Chondrocyte (in vitro differentiated cells): ENCODE results near the gene ARHGAP26. TPM values are rescaled to one million over a fixed set of nuclear protein-coding genes. Genes with fewer than 3 reads are reported as not detected.
A peak's percentile ranks its signal among the peaks of the same experiment; 100 is the strongest.

ENCODE experiments used
- DNase-seq: peaks from one replicate; pipeline ENCODE4 v3.0.0; 2021; ENCODE audit warnings: mixed read lengths, low spot score
- H3K27ac Mint-ChIP-seq: one replicate; pipeline ENCODE4 v1.8.0; 2021; ENCODE audit warnings: mild to moderate bottlenecking, moderate library complexity, mixed read lengths; ENCODE audit not compliant: unreplicated experiment
- H3K27me3 Mint-ChIP-seq: 2 replicates; pipeline ENCODE4 v1.8.0; 2021; ENCODE audit warnings: low read depth, mixed read lengths
- H3K36me3 Mint-ChIP-seq: 2 replicates; pipeline ENCODE4 v1.8.0; 2021; ENCODE audit warnings: low read depth, mixed read lengths
- H3K4me1 Mint-ChIP-seq: 2 replicates; pipeline ENCODE4 v1.8.0; 2021; ENCODE audit warnings: low read depth, mild to moderate bottlenecking, mixed read lengths
- H3K4me3 Mint-ChIP-seq: one replicate; pipeline ENCODE4 v1.8.0; 2021; ENCODE audit warnings: mild to moderate bottlenecking, moderate library complexity, mixed read lengths; ENCODE audit not compliant: unreplicated experiment
- H3K9me3 Mint-ChIP-seq: 2 replicates; pipeline ENCODE4 v1.8.0; 2021; ENCODE audit warnings: low read depth, mixed read lengths
- total RNA-seq: library from RNA; stranded (reverse); gene quantifications from 3 replicates; pipeline ENCODE4 v1.2.1, GENCODE V29; 2021
- TF ChIP-seq, protein P1 (sequence below): fragments of 200-600 bp; sonication (generic); IDR thresholded peaks from 2 replicates; pipeline ENCODE4 v1.5.0; 2021; ENCODE audit warnings: antibody characterized with exemption, mild to moderate bottlenecking, moderate library complexity

ARHGAP26 gene
- total RNA-seq, 1 donor from 2014 or later: 16.4 TPM

DNA sequence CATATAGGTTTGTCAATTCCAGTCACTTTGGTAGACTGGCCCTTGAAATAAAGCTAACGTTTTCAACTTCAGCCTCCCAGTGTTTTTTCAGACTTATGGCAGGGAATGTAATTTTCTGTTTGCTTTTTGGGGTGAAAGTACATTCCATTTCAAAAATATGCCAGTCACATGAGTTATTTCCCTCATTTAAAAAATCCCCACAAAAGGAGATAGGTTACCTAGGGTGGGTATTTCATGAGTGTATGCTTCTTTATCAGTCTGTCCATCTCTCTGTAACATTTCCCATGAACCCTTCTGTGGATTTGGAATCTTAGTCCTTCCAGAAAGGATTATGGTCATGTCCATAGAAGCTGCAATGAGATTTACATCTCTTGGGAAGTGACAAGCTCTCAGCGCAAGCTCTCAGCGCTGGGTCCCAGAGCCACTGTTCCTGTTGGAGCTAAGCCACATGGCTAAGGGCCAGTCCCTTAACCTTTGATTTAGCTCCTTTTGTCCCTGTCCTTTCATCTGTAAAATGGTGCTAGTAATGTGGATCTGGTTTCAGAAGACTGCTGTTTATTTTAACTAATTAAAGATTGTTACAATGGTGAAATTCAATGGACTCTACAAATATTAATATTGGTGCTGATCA is 338.4 kb downstream of the ARHGAP26 start:
- TF ChIP-seq, protein P1, sequence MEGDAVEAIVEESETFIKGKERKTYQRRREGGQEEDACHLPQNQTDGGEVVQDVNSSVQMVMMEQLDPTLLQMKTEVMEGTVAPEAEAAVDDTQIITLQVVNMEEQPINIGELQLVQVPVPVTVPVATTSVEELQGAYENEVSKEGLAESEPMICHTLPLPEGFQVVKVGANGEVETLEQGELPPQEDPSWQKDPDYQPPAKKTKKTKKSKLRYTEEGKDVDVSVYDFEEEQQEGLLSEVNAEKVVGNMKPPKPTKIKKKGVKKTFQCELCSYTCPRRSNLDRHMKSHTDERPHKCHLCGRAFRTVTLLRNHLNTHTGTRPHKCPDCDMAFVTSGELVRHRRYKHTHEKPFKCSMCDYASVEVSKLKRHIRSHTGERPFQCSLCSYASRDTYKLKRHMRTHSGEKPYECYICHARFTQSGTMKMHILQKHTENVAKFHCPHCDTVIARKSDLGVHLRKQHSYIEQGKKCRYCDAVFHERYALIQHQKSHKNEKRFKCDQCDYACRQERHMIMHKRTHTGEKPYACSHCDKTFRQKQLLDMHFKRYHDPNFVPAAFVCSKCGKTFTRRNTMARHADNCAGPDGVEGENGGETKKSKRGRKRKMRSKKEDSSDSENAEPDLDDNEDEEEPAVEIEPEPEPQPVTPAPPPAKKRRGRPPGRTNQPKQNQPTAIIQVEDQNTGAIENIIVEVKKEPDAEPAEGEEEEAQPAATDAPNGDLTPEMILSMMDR: no peak
- no peak for DNase-seq
- no peak overlapping the region for H3K4me3 Mint-ChIP-seq
- H3K4me1 Mint-ChIP-seq: peaks cover 63% of the 10 kb centered on the region
- no peaks in the 10 kb centered on the region for H3K27me3 Mint-ChIP-seq
- no peaks in the 10 kb centered on the region for H3K36me3 Mint-ChIP-seq
- peak overlapping the region; percentile 49 for H3K27ac Mint-ChIP-seq
- no peaks in the 10 kb centered on the region for H3K9me3 Mint-ChIP-seq

DNA sequence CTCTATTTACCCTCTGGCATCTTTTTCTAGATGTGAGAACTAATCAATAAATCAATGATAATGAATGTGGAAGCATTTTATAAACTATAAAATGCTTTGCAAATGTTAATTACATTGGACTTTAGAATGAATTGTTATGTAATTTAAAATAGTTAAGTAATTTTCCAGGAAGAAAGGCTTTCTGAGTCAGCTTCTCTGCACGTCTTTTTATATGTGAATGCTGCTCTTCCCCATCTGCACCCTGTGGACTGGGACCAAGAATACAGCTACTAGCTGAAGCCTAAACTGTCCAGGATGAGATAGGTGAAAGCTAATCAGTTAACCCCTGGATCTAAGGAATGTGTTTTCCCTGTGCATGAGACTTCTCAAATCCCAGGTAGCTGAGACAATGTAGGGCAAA is 340.4 kb downstream of the ARHGAP26 start:
- Mint-ChIP-seq H3K36me3 (no peaks in the 10 kb centered on the region), H3K27ac (peak overlapping the region; percentile 68), H3K9me3 (no peaks in the 10 kb centered on the region), H3K27me3 (no peaks in the 10 kb centered on the region), H3K4me3 (no peak overlapping the region), H3K4me1 (peaks cover 63% of the 10 kb centered on the region)
- DNase-seq: no peak
- TF ChIP-seq, protein P1: no peak

DNA sequence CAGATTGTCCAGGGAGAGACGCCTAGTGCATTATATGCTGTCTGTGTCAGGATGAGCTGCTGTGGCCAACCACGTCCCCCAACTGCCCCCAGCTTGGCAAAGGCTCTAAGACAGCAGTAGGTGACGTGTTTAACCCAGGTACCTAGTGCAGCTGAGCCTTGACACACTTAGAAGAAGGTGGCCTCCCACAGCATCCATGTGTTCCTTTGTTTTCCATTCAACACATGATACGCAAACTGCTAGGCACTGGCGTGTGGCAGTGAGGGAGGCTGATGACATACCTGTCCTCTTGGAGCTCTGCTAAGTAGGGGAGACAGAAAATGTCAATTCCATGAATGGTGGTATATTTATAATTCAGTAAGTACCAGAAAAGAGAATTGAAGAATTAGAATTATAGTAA is 341.6 kb downstream of the ARHGAP26 start:
- Mint-ChIP-seq H3K9me3 (no peaks in the 10 kb centered on the region), H3K27me3 (no peaks in the 10 kb centered on the region), H3K36me3 (no peaks in the 10 kb centered on the region), H3K27ac (peak overlapping the region; percentile 68), H3K4me3 (no peak overlapping the region), H3K4me1 (peaks cover 56% of the 10 kb centered on the region)
- TF ChIP-seq, protein P1: no peak
- no peak for DNase-seq

DNA sequence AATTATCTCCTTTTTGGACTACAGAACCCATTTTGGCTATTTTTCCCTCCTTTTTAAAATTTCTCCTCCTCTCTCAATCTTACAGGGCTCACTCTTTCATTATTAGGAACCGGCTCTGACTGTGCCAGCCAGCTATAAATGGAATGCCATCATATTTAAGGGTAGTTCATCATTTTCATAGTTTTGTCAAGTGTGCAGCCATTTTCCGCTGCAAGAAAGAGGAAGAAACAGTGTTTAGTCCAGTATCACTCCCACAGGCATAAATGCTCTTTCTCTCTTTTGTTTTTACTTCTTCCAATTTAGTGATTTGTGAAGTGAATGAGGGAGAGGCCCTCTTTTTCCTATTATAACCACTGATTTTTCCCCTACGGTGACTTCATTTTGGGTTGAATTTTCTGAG is 343.3 kb downstream of the ARHGAP26 start:
- TF ChIP-seq, protein P1: no peak
- no peaks in the 10 kb centered on the region for H3K36me3 Mint-ChIP-seq
- H3K9me3 Mint-ChIP-seq: no peaks in the 10 kb centered on the region
- peaks cover 42% of the 10 kb centered on the region for H3K4me1 Mint-ChIP-seq
- H3K27ac Mint-ChIP-seq: no peak overlapping the region
- no peak overlapping the region for H3K4me3 Mint-ChIP-seq
- H3K27me3 Mint-ChIP-seq: no peaks in the 10 kb centered on the region
- no peak for DNase-seq

DNA sequence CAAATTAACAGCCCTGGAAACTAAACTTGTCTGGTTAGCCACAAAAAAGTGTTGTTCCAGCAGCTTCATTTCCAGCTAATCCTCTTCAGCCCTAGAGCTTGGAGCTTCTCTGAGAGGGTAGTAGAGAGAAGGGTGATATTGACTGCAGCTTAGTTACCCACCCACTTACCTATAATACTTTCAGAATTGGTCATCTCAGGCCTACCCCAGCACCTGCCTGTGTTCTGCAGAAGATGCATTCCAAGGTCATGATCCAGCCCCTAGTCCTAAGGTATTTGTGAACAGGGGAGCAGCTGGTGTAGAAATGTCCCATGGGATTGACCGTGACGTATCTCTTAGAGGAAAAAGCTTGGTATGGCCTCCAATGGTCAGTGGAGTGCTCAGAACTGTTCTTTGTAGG is 344.3 kb downstream of the ARHGAP26 start:
- H3K27ac Mint-ChIP-seq: no peak overlapping the region
- H3K4me3 Mint-ChIP-seq: no peak overlapping the region
- peaks cover 39% of the 10 kb centered on the region for H3K4me1 Mint-ChIP-seq
- H3K27me3 Mint-ChIP-seq: no peaks in the 10 kb centered on the region
- DNase-seq: no peak
- no peaks in the 10 kb centered on the region for H3K36me3 Mint-ChIP-seq
- H3K9me3 Mint-ChIP-seq: no peaks in the 10 kb centered on the region
- TF ChIP-seq, protein P1: no peak
